CD4-positive, alpha-beta T cell treated with Interleukin-21 for 1 hour (primary cell): ENCODE results near the gene RCBTB1.
A peak's percentile ranks its signal among the peaks of the same experiment; 100 is the strongest.

ENCODE experiments used
- DNase-seq: peaks from one replicate; pipeline ENCODE4 v3.0.0-alpha.2; 2020

Gene RCBTB1

DNA sequence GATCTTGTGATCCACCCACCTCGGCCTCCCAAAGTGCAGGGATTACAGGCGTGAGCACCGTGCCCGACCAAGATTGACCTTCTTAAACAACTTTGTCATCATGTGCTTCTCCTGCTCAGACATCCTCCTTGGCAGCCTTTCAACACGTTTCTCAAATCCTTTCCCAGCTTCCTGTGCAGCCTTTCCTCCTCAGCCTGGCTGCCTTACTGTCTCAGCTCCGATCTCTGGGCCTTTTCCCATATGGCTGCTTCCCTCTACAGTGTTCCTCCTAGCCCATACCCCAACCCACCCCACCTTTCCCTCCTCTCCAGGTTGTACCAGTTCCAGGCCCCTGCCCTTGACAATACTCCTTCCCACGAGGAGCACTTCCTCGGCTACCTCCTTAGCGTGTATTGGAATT is 82.4 kb downstream of the RCBTB1 start:
- DNase-seq = no peak

DNA sequence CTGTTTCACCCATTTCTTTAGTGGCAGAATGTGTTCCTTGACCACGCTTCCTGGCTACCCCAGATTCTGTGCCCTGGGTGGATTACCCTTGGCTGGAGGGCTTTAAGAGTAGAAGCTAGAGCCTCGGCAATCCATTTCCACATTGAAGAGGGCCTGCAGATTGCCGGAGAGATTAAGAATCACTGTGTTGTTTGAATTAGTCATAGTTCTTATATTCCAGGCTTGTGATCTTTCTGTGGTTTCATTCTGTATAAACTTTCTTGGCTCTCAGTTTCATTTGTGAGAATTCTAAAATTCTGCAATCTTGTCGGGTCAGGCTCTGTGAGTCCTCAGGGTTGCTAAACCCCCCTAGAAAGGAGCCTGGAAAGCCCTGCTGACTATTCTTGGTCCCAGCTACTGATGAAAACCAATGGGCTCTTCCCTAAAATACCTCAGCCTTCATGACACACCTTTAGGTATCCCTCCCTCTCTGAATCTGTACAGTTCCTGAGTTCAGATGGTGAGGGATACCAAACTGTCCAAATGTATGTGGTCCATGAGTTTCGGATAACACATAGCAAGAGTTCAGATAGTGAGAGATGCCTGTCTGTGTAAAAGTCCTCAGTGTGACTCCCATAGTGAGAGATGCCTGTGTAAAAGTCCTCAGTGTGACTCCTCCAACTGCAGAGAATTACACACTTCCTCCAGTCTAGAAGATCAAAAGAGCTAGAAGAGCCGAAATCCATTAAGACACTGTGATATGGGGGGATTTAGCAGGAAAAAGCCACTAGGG is 85.3 kb downstream of the RCBTB1 start:
- DNase-seq = peak; percentile 44

DNA sequence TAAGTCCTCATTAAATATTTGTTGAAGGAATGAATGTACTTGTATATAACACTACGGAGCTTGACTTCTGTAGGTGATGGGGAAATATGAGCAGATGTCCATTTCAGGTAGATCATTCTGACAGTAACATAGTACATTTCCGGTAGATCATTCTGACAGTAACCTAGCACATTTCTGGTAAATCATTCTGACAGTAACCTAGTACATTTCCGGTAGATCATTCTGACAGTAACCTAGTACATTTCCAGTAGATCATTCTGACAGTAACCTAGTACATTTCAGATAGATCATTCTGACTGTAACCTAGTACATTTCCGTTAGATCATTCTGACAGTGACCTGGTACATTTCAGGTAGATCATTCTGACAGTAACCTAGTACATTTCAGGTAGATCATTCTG is 87.2 kb downstream of the RCBTB1 start:
- DNase-seq = peak; percentile 75

DNA sequence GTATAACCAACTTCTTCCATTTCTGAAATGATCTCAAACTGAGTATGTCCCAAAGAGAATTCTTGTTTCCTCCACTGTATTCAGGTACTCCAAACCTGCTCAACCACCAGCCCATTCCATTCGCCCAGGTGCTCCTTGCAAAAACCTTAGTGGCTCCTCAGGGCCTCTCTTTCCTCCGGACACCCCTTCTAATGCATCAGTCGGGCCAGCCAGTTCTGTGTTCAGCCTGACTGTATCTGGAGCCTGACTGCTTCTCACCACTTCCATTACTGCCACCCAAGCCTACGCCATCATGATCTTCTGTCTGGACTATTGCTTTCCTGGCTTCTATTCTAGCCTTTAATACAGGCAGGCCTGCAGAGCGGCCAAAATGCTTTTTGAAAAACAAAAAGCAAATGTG is 88.1 kb downstream of the RCBTB1 start:
- no peak for DNase-seq

DNA sequence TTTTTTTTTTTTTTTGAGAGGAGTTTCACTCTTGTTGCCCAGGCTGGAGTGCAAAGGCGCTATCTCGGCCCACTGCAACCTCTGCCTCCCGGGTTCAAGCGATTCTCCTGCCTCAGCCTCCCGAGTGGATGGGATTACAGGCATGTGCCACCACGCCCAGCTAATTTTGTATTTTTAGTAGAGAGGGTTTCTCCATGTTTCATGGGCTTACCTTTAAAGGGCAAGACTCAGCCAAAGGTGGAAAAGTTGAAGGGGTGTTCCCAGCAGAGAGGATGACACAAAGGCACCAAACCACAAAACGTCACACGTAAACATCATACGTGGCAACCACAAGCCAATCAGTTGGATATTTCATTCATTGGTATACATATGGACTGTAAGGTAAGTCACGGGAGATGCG is 88.5 kb downstream of the RCBTB1 start:
- peak; percentile 85 for DNase-seq

DNA sequence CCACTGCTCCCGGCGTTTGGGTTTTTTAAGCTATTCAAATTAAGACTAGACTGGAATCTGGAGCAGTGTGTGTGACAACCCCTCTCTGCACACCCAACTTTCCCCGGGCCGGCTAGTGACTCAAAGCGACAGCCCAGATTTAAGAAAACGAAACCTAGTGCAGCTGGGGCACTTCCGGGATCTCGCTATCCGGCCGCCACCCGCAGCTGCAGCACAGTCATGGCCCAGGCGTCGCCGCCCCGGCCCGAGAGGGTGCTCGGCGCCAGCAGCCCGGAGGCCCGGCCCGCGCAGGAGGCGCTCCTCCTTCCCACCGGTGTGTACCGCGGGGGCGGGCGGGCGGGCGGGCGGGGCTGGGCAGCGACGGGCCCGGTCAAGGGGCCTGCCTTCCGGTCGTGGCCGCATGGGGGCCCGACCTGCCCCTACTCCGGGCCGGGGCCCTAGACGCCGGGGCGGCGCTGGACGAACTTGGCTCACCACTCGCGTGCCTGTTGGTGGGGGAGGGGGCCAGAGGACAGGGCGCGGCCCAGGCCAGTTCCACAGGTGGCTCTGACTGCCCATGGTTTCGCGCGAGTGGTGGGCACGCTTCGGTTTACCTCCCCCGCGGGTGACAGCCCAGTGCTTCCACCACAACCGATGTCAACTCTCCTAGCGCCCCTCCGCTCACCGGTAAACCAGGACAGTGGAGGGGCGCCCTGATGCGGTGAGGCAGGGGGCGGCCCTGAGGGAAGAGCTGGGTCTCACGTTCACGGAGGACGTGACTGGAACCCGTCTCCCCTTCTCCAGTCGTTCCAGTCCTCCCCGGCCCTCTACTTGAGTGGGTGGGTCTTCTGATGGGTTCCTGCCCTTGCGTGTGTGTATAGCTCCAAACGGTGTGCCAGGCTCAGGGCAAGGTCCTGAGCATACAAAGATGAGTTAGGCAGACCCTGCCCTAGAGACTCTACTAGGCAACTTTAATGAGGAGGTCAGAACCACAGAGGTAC is 89.3 kb downstream of the RCBTB1 start, which contains the start of gene PHF11:
PHF11 (plus strand) TSS at position 171 of the 980 bp plus-strand sequence; CDS start at position 220, 49 bp downstream.
- DNase-seq = peak; percentile 90

DNA sequence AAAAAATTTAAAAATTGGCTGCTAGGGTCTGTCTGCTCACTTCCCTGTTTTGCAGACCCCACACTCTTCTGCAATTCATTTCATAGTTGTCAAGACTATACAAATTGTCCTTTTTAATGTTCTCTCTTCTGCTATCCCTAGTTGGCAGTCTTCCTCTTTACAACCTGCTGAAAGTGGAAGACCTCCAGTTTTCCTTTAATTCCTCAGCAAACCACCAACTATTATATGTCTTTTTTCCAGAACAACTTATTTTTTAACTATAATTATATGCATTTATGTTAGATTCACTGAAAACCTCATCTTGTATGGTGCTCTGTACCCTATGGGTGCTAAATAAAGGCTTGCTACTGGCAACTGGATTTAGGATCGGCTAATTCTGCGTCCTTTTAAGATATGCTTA is 90.7 kb downstream of the RCBTB1 start:
- no peak for DNase-seq

DNA sequence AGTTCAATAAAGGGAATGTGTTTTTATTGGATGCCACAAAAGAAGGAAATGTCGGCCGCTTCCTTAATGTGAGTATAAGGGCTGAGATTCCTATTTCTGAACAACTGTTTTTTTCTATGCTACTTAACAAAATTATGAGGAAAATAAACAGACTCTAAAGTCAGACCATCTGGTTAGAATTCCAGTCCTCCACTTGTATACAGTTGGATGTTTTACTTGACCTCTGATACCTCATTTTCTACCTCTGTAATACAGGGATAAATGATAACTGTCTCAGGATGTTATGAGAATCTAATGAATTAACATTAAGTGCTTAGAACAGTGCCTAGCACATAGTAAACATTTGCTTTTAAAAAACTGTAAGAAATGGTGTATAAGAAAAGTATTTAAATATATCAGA is 96.8 kb downstream of the RCBTB1 start:
- no peak for DNase-seq
